GM18511 (cell line): Measurements from ENCODE around the gene WNT6.

Experiments
- ATAC-seq: cut with Tn5 transposase; IDR thresholded peaks from one replicate; pipeline ENCODE4 v1.9.1; 2021; ENCODE audit warnings: mild to moderate bottlenecking, moderate library complexity; ENCODE audit not compliant: unreplicated experiment

WNT6 gene

DNA sequence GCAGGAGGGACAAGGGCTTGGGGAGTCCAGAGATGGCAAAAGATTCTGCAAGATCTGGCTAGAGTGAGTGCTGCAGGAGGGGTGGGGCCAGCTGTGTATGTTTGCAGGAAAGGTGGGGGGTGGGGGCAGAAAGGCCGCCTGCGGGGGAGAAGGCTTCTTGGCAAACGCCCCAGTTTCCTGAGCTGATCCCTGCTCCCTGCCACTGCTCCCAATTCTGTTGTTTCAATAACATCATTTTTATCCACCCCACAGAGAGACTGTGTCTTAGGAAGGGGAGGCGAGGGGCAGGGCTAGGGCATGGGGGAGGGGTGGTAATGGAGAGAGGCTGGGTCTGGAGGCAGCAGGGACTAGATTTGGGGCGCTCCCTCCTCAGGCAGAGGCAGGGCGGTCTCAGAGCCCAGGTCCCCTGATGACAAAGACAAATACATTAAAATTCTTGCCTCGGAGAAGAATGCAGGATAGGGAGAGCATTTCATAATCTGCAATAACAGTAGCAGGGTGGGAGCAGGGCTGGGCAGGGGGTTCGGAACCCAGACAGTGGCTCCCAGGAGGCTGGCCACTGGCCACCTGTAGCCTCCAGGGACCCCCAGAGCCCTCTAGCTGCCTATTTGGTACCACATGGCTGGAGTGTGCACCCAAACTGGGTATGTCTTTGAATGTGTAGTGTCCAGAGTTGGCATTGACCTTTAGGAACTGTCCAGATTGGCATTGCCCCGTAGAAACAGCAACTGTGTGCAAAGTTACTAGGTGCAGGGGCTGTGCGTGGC, 2.1 kb upstream of the WNT6 start:
- no peak for ATAC-seq

DNA sequence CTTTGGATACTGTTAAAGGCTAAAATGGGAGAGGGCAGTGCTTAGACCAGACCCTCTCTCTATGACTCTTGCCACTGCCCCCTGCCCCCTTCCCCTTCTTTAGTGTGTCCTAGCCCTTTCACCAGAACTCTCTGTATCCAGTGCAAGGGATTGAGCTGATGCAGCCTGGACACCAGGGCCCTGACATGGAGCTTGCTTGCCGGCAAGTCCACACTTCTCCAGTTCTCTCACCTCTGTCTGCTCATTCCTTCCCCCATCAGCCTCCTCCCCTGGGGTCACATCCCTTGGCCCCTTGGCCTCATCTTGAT, 1.5 kb upstream of the WNT6 start:
- no peak for ATAC-seq

DNA sequence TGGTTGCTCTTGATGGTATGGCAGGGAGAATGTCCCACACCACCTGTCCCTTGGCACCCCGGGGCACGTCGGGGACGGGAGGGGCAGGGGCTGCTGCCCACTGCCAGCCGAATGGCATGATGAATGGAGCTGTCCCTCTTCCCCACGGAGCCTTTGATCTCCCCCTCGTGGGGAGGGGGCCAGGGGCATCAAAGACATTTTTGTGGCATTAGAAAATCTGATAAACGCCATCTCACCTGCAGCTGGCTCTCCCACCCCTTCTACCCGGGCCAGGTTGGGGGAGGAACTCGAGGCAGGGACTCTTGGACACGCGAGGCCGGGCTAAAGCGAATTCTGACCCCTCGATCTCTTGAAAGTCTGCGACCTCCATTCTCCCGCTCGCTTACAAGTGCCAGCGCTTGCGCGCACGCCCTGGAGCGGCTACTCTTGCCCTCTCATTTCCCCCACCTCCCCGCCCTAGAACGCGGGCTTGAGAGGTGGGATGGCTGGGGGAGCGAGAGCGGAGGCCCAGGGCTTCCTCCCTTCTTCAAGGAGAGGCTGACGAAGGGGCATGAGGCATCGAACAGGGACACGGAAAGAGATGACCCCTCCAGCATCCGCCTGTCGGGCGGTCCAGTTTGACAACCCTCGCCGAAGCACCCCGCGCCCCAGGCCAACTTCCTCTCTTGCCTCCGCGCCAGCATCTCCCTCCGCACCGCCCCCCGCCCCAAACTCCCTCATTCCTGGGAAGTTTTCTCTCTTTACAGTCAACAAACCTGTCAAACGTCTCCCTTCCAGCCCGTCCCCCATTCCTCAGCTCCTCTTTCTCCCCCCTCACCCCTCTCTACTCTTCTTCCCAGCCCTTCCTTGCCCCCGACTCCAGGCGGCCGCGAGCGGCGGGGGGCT, 692 bp upstream of the WNT6 start:
- no peak for ATAC-seq

DNA sequence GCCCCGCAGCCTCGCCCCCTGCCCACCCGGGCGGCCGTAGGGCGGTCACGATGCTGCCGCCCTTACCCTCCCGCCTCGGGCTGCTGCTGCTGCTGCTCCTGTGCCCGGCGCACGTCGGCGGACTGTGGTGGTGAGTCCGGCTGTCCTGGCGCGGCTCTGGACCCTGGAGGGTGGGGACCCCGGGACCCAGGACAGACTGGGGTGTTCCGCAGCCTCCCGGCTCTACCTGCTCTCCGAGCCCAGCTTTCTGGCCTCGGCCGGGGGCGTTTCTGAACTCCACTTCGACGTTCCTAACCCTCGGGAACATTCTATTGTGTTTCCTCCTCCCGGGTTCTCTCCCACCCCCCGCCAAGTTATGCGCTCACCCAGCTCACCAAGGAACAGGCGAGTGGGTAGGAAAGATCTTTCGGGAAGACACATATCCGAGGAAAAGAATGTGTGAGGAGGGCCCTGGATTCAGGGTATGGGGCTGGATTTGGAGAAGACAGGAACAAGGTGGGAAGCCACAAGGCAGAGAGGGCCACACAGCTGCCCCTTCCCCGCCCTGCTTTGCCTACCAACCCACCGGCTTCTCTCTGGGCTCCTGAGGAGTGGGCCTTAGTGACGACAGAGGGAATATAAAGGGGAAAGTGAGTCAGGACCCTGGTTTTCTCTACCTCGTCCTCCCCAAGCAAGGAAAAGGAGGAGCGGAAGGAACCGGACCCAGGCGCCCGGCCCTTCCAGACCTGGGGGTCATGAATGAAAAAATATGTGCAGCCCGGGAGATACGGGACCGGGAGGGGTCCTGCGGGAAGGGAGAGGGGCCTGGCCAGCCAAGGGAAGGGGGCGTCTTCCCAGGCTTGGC, 605 bp downstream of the WNT6 start:
- no peak for ATAC-seq

- ATAC-seq, result no peak
Observed at GRCh38 chr2:218860950-218861381, 1.4 kb downstream of the WNT6 start.

GRCh38 chr2:218861645-218862318, 2.2 kb downstream of the WNT6 start:
- ATAC-seq, result no peak

- no peak for ATAC-seq
Observed at GRCh38 chr2:218863021-218863520, 3.5 kb downstream of the WNT6 start.

DNA sequence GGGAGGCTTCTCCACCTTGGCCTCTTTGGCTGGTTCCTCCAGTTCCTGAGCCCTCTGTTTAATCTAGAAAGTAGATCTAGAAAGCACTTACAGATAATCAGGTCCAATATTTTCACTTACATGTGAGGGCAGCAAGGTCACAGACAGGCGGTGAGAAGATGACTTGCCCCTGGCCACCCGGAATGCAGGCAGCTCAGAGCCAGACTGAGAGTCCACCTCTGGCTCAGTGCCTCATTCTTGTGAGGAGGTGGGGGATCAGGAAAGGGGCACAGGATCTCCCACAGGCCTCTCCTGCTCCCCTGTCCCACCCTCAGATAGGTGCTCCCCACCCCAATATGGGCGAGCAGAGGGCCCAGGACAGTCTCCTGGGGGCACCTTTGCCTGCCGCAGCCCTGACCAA, 5.8 kb downstream of the WNT6 start:
- ATAC-seq, result no peak

- ATAC-seq, result no peak
Observed at GRCh38 chr2:218865999-218866398, 6.4 kb downstream of the WNT6 start.

DNA sequence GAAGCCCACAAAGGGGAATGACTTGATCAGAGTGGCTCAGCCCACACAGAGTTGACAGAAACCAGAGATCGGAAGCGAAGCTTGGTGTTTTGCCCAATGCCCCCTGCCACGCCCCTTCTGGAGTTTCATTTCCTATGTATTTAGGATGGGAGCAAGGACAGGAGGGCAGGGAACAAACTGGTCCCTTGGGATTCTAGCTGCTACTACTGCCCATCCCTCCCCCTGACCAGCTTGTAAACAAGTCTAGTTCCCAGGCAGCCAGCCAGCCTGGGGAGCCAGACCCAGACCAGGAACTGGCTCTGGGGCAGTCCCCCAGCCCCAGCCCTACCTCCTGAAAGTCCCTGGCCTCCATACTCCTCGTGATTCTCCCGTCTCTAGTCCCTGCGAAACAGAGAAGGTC, 8.3 kb downstream of the WNT6 start:
- no peak for ATAC-seq

GRCh38 chr2:218869064-218869463, 9.5 kb downstream of the WNT6 start:
- ATAC-seq, result no peak

- peak; percentile 48 for ATAC-seq
Observed at GRCh38 chr2:218870984-218871344, 11.4 kb downstream of the WNT6 start.

GRCh38 chr2:218871345-218872302, 12.0 kb downstream of the WNT6 start:
- peak; percentile 47 for ATAC-seq

DNA sequence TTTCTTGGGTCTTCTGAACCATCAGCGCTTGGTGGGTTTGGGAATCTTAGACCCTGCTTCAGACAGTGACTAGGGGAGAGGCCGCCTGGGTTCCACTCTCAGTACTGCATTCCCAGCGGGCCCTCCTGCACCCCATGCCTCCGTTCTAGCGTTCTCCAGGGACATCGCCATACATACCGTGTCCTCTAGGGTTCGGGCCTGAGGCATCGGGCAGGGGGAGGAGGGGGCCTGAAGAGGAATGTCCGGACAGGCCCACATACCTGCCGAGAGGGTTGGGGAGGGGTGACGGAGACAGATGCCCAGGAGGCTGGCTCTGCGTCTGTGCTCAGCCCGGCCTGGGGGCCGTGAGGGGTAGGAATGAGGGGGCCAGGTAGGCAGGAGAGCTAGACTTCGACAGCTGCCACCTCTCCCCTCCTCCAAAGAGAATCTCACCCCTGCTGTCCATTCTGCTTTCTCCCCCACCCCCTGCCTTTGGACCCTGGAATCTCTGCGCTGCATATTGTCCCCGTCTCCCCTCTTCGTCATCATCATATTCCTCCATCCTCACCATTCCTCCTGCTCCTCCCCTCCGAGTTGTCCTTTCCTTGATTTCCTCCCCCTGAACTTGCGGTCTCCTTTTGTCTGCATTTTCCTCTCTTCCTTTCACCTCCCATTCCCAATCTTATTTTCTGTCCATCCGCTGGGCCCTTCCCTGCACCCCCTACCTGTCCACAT, 13.2 kb downstream of the WNT6 start:
- ATAC-seq, result no peak

DNA sequence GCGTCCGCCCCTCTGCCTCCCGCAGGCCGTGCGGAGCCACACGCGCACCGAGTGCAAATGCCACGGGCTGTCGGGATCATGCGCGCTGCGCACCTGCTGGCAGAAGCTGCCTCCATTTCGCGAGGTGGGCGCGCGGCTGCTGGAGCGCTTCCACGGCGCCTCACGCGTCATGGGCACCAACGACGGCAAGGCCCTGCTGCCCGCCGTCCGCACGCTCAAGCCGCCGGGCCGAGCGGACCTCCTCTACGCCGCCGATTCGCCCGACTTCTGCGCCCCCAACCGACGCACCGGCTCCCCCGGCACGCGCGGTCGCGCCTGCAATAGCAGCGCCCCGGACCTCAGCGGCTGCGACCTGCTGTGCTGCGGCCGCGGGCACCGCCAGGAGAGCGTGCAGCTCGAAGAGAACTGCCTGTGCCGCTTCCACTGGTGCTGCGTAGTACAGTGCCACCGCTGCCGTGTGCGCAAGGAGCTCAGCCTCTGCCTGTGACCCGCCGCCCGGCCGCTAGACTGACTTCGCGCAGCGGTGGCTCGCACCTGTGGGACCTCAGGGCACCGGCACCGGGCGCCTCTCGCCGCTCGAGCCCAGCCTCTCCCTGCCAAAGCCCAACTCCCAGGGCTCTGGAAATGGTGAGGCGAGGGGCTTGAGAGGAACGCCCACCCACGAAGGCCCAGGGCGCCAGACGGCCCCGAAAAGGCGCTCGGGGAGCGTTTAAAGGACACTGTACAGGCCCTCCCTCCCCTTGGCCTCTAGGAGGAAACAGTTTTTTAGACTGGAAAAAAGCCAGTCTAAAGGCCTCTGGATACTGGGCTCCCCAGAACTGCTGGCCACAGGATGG, 14.0 kb downstream of the WNT6 start:
- ATAC-seq, result no peak

DNA sequence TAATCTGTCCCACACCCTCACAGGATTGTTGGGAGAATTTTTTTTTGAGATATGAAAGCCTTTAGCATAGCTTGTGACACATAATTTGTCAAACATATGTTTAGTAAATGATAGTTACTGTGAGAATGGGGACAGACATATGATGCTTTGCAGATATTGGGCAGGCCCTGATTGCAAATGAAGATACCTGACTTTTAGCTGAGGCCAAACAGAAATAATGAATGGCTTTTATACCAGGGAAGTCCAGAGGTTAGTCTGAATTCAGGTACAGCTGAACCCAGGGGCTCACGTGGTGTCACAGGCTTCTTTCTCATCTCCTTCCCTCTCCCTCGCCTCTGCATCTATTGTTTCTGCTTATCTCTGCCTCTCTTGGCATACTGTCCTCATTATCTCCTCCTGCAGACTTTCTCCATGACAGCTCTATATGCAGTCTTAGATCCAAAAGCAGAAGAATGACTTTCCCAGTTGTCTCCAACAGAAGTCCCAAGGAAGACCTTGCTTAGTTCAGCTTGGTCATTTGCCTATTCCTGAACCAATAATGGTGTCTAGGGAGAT, 16.2 kb downstream of the WNT6 start:
- ATAC-seq, result no peak

DNA sequence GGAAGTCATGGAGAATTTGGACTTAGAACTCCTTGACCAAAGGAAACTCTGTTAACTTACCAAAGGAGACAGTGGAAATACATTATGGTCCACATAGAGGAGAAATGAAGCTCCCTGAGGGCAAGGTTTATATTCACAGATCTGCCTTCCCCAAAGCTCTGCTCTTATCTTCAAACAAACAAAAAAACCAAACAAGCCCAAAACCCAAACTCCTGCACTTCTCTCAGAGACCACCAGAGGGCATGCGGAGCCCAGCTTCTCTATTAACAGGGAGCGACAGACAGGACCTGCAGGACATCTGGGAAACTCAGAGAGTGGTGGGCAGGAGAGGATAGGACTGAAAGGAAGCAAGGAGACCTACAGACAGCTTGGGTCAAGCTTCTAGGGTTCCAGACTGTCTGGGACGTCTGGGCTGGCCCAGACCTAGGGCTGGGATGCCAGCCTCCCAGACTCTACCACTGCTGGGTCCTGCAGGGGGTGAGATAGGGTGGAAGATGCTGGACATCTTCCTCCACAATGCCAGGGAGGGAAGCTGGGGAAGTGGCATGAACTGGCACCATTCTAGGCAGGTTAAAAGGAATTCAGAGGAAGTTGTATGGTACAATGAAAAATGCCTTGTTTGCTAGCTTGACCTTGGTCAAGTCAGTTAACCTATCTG, 17.1 kb downstream of the WNT6 start:
- no peak for ATAC-seq
